Adrenal gland (tissue), 5 donors: ENCODE data around the gene KLHL10.

ENCODE experiments used
- CTCF ChIP-seq, 6 experiments: fragments of 450-650 bp in 4 of 6; fragments of 200-600 bp in 2 of 6; sonication (generic) in 1 of 6; IDR thresholded peaks; 1 replicate in 5 of 6; 2 replicates in 1 of 6; pipeline versions ENCODE4 v1.5.1 to v1.8.0; 2016 to 2021; ENCODE audit warnings: antibody characterized with exemption in 6 of 6, mild to moderate bottlenecking in 2 of 6, moderate library complexity in 1 of 6
- POLR2A ChIP-seq, 2 donors: fragments of 450-650 bp; IDR thresholded peaks; one replicate each; pipeline ENCODE4 v1.6.1; 2017; ENCODE audit warnings: antibody characterized with exemption in 2 of 2, mild to moderate bottlenecking in 2 of 2, moderate library complexity in 1 of 2
- donor health status: DM: no; HTN: no; CAD: no.

DNA sequence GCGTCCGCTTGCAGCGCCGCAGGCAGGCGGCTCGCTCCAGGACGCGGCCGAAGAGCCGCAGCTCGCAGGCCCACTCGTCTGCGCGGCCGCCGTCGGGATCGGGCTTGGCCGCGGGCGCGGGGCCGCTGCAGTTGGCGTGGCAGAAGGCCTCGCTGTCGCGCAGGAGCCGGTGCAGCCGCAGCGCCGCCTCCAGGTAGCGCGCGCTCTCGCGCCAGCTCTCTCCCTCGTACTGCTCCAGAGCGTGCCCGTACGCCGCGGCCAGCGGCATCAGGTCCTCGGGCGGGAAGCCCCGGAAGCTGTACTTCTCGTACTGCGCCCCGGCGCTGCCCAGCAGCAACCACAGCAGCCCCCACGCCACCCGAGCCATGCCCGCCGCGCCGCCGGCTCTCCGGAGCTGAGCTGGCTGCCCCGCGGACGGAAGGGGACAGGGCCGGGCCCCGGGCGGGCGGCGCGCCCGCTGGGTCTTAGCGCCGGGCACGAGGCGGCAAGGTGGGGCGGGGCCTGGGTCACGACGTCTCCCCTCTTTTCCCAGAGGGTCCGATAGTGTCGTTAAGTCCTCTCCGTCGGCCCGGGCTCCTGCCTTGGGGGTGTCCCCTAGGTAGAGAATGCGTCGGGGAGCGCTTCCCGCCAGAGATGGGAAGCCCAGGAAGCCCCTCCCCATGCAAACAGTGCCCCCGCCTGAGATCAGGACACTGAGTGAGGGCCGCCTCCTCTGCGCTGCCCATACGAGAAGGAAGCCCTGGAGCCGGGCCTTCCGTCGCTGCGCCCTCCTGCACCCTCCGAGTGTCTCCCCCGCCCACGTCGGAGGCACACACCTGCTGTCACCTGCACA is 25.9 kb upstream of the KLHL10 start, which contains the start of gene P3H4:
- TF ChIP-seq CTCF (IDR thresholded peaks at IDR 0.05) (peak in 5 of 6 experiments; percentile 36 to 69 (median 64)), POLR2A (IDR thresholded peaks at IDR 0.05) (peak; percentile 33 to 40)
